Thoracic aorta (tissue), 2 donors: ENCODE measurements around the gene PDCD5. TPM values are rescaled to one million over a fixed set of nuclear protein-coding genes. Genes with fewer than 3 reads are reported as not detected.
A peak's percentile ranks its signal among the peaks of the same experiment; 100 is the strongest.

Experiments
- ATAC-seq: fragments of 150-250 bp; one replicate; pipeline ENCODE4 v1.8.0; 2017; ENCODE audit warnings: low read depth; ENCODE audit not compliant: insufficient number of reproducible peaks, low FRiP score
- DNase-seq: peaks from one replicate; pipeline ENCODE4 v3.0.0-alpha.2; 2020; ENCODE audit warnings: low spot score
- H3K27ac ChIP-seq, 2 donors: fragments of 200-600 bp; sonication (generic); 1 replicate in 1 of 2; 2 replicates in 1 of 2; pipeline ENCODE4 v1.5.1; 2016; ENCODE audit warnings: mild to moderate bottlenecking in 2 of 2, moderate library complexity in 2 of 2
- H3K27me3 ChIP-seq: fragments of 200-600 bp; sonication (generic); replicated peaks from 2 replicates; pipeline ENCODE4 v1.6.0; 2016; ENCODE audit warnings: mild to moderate bottlenecking; ENCODE audit not compliant: insufficient read depth
- H3K36me3 ChIP-seq: fragments of 200-600 bp; sonication (generic); one replicate; pipeline ENCODE4 v1.5.1; 2016
- H3K4me1 ChIP-seq, 2 donors: fragments of 200-600 bp; sonication (generic); 1 replicate in 1 of 2; 2 replicates in 1 of 2; pipeline versions ENCODE4 v1.5.1 to v1.6.0; 2016; ENCODE audit warnings: low read depth in 2 of 2, mild to moderate bottlenecking in 1 of 2; ENCODE audit not compliant: control insufficient read depth in 1 of 2
- H3K4me3 ChIP-seq: fragments of 200-600 bp; sonication (generic); 2 replicates; pipeline ENCODE4 v1.5.1; 2016; ENCODE audit warnings: mild to moderate bottlenecking
- H3K9me3 ChIP-seq: fragments of 200-600 bp; sonication (generic); 2 replicates; pipeline ENCODE4 v1.5.1; 2016
- CTCF ChIP-seq: fragments of 200-600 bp; sonication (generic); IDR thresholded peaks from one replicate; pipeline ENCODE4 v1.5.1; 2019; ENCODE audit warnings: antibody characterized with exemption
- total RNA-seq, 2 donors: library from RNA; depleted of rRNA; stranded (reverse); fragments of >200 nt; gene quantifications; one replicate each; pipeline versions ENCODE4 v1.1.0 to v1.2.3, GENCODE V29; 2016

Gene PDCD5
- total RNA-seq, 2 donors from 2014 or later: 76.0 to 105 TPM

GRCh38 chr19:32594021-32594420 is 13.0 kb downstream of the PDCD5 start:
- ATAC-seq: no peak
- Histone ChIP-seq H3K4me3 (no peak overlapping the region), H3K4me1 (no peaks in the 10 kb centered on the region), H3K27ac (no peak overlapping the region), H3K27me3 (no peaks in the 10 kb centered on the region), H3K9me3 (no peaks in the 10 kb centered on the region), H3K36me3 (peaks cover 35% of the 10 kb centered on the region)
- TF ChIP-seq CTCF: no peak
- DNase-seq: no peak

GRCh38 chr19:32595491-32595890 is 14.5 kb downstream of the PDCD5 start:
- no peaks in the 10 kb centered on the region for H3K4me1 ChIP-seq
- no peak for DNase-seq
- no peaks in the 10 kb centered on the region for H3K27me3 ChIP-seq
- H3K27ac ChIP-seq: no peak overlapping the region
- no peaks in the 10 kb centered on the region for H3K9me3 ChIP-seq
- no peak for TF ChIP-seq CTCF
- ATAC-seq: no peak
- H3K4me3 ChIP-seq: no peak overlapping the region
- peaks cover 35% of the 10 kb centered on the region for H3K36me3 ChIP-seq

- Histone ChIP-seq H3K36me3 (peaks cover 43% of the 10 kb centered on the region), H3K27me3 (no peaks in the 10 kb centered on the region), H3K4me3 (no peak overlapping the region), H3K4me1 (no peaks in the 10 kb centered on the region), H3K9me3 (no peaks in the 10 kb centered on the region), H3K27ac (no peak overlapping the region)
- no peak for TF ChIP-seq CTCF
- ATAC-seq: no peak
- no peak for DNase-seq
Observed at GRCh38 chr19:32598022-32598421, 17.0 kb downstream of the PDCD5 start.

GRCh38 chr19:32599258-32599657 is 18.3 kb downstream of the PDCD5 start:
- Histone ChIP-seq H3K4me3 (no peak overlapping the region), H3K27ac (no peak overlapping the region), H3K27me3 (no peaks in the 10 kb centered on the region), H3K4me1 (no peaks in the 10 kb centered on the region), H3K9me3 (no peaks in the 10 kb centered on the region), H3K36me3 (peaks cover 48% of the 10 kb centered on the region)
- DNase-seq (no peak), ATAC-seq (no peak)
- TF ChIP-seq CTCF: no peak

- no peaks in the 10 kb centered on the region for H3K9me3 ChIP-seq
- peaks cover 45% of the 10 kb centered on the region for H3K36me3 ChIP-seq
- no peaks in the 10 kb centered on the region for H3K27me3 ChIP-seq
- peak; percentile 79 for TF ChIP-seq CTCF
- H3K4me1 ChIP-seq: no peaks in the 10 kb centered on the region
- H3K4me3 ChIP-seq: no peak overlapping the region
- no peak for DNase-seq
- no peak for ATAC-seq
- H3K27ac ChIP-seq: no peak overlapping the region
Observed at GRCh38 chr19:32599736-32600157, 18.8 kb downstream of the PDCD5 start.
